SU-DHL-6 (cell line): ENCODE data around the gene LENEP.

ENCODE experiments used
- H2AFZ ChIP-seq: fragments of 200-600 bp; sonication (generic); 2 replicates; pipeline ENCODE4 v1.6.1; 2014; ENCODE audit warnings: low read depth, mild to moderate bottlenecking, moderate library complexity, mixed read lengths, antibody characterized with exemption, low read length; ENCODE audit not compliant: severe bottlenecking
- H3F3A ChIP-seq: fragments of 200-600 bp; shearing (Covaris generic); 2 replicates; pipeline ENCODE4 v1.6.0; 2016; ENCODE audit warnings: antibody characterized with exemption, mild to moderate bottlenecking; ENCODE audit not compliant: insufficient read depth
- H3K27ac ChIP-seq: fragments of 200-600 bp; sonication (generic); 2 replicates; pipeline ENCODE4 v1.5.1; 2016; ENCODE audit warnings: low read depth, mild to moderate bottlenecking, low read length, moderate library complexity, mixed read lengths
- H3K27me3 ChIP-seq: fragments of 200-600 bp; sonication (generic), shearing (Covaris generic); 2 replicates; pipeline ENCODE4 v1.6.0; 2014; ENCODE audit warnings: mild to moderate bottlenecking, low read length
- H3K36me3 ChIP-seq: fragments of 200-600 bp; sonication (generic); 2 replicates; pipeline ENCODE4 v1.6.1; 2014; ENCODE audit warnings: mild to moderate bottlenecking, low read length, mixed read lengths
- H3K4me2 ChIP-seq: fragments of 300-600, 200-600 bp; shearing (Covaris generic), sonication (generic); 2 replicates; pipeline ENCODE4 v1.6.0; 2014; ENCODE audit warnings: low read length, low read depth, mild to moderate bottlenecking; ENCODE audit not compliant: poor library complexity, severe bottlenecking
- H3K4me3 ChIP-seq: fragments of 200-600 bp; sonication (generic); 2 replicates; pipeline ENCODE4 v1.5.1; 2014; ENCODE audit warnings: antibody characterized with exemption, low read length, mild to moderate bottlenecking, mixed read lengths; ENCODE audit not compliant: insufficient read depth, poor library complexity, severe bottlenecking
- H3K79me2 ChIP-seq: fragments of 200-600 bp; sonication (generic); 2 replicates; pipeline ENCODE4 v1.6.1; 2014; ENCODE audit warnings: mild to moderate bottlenecking, low read length, moderate library complexity; ENCODE audit not compliant: insufficient read depth
- H3K9ac ChIP-seq: fragments of 200-600 bp; sonication (generic); 2 replicates; pipeline ENCODE4 v1.7.0; 2014; ENCODE audit warnings: mild to moderate bottlenecking, low read length
- H3K9me2 ChIP-seq: fragments of 200-600 bp; sonication (generic); replicated peaks from 2 replicates; pipeline ENCODE4 v1.6.1; 2014; ENCODE audit warnings: low read length; ENCODE audit not compliant: insufficient read depth
- H3K9me3 ChIP-seq: fragments of 200-600 bp; sonication (generic); 2 replicates; pipeline ENCODE4 v1.6.1; 2014; ENCODE audit warnings: low read length, mixed read lengths; ENCODE audit not compliant: insufficient read depth
- H4K20me1 ChIP-seq: fragments of 200-600 bp; sonication (generic); 2 replicates; pipeline ENCODE4 v1.6.1; 2014; ENCODE audit warnings: low read depth, mild to moderate bottlenecking, antibody characterized with exemption, low read length, moderate library complexity, mixed read lengths
- EZH2phosphoT487 ChIP-seq: fragments of 200-600 bp; sonication (generic), shearing (Covaris generic); conservative IDR thresholded peaks from 2 replicates; pipeline ENCODE4 v1.6.1; 2018; ENCODE audit warnings: mild to moderate bottlenecking, antibody characterized with exemption, low read length, moderate library complexity, mixed read lengths
- TF ChIP-seq, protein P1 (sequence below): fragments of 200-600 bp; sonication (generic); IDR thresholded peaks from one replicate; pipeline ENCODE4 v1.5.1; 2017; ENCODE audit warnings: antibody characterized with exemption, mild to moderate bottlenecking, low read length, moderate library complexity; ENCODE audit not compliant: insufficient read depth, poor library complexity, severe bottlenecking

Gene LENEP

DNA sequence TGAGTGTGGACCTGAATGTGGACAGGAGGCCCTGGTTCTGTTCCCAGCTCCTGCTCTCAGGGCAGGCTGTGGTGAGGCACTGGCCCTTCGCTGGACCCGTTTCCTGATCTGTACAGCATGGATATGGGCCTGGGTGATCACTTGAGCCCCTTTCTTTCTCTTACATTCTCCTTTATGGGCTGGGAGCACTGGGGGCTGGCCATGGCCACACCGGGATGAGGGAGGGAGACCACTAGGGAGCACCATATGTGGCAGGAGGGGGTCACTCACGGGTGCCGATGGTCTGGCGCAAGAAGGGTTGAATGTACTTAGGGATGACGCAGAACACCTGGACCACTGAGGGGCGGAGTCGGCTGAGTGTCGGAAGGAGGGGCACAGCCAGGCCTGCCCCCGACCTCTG, 37.5 kb downstream of the LENEP start:
- Histone ChIP-seq H3K36me3 (no peaks in the 10 kb centered on the region), H3K4me2 (no peak overlapping the region), H3K27me3 (no peaks in the 10 kb centered on the region), H3K79me2 (no peaks in the 10 kb centered on the region), H3K9me2 (no peaks in the 10 kb centered on the region), H2AFZ (no peak overlapping the region), H3K9me3 (no peaks in the 10 kb centered on the region), H4K20me1 (no peaks in the 10 kb centered on the region), H3K9ac (no peak overlapping the region), H3K27ac (no peak overlapping the region), H3F3A (no peaks in the 10 kb centered on the region), H3K4me3 (no peak overlapping the region)
- TF ChIP-seq EZH2phosphoT487 = no peak
- TF ChIP-seq, protein P1, sequence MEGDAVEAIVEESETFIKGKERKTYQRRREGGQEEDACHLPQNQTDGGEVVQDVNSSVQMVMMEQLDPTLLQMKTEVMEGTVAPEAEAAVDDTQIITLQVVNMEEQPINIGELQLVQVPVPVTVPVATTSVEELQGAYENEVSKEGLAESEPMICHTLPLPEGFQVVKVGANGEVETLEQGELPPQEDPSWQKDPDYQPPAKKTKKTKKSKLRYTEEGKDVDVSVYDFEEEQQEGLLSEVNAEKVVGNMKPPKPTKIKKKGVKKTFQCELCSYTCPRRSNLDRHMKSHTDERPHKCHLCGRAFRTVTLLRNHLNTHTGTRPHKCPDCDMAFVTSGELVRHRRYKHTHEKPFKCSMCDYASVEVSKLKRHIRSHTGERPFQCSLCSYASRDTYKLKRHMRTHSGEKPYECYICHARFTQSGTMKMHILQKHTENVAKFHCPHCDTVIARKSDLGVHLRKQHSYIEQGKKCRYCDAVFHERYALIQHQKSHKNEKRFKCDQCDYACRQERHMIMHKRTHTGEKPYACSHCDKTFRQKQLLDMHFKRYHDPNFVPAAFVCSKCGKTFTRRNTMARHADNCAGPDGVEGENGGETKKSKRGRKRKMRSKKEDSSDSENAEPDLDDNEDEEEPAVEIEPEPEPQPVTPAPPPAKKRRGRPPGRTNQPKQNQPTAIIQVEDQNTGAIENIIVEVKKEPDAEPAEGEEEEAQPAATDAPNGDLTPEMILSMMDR = no peak

DNA sequence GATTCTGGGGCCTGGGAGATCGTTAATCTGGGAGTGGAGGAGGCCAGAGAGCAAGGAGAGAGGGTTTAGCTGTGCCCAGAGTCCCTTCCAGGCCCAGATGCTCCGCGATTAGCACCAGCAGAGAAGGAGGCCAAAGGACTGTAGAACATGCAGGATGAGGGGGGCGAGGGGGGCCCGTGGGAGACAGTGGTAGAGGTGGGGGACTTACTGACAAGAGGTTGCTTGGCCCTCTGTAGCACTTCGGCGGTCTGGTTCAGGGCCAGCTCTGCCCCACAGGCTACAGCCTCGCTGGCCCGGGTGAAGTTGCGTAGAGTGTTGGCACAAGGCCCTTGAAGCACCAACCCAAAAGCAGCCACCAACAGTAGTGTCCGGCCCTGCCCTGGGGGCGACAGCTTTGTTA, 39.5 kb downstream of the LENEP start:
- H3K9me2 ChIP-seq = no peaks in the 10 kb centered on the region
- no peak overlapping the region for H3K4me3 ChIP-seq
- no peak overlapping the region for H2AFZ ChIP-seq
- no peak overlapping the region for H3K9ac ChIP-seq
- H4K20me1 ChIP-seq = no peaks in the 10 kb centered on the region
- H3K36me3 ChIP-seq = no peaks in the 10 kb centered on the region
- no peaks in the 10 kb centered on the region for H3K79me2 ChIP-seq
- no peaks in the 10 kb centered on the region for H3F3A ChIP-seq
- H3K4me2 ChIP-seq = no peak overlapping the region
- H3K27me3 ChIP-seq = no peaks in the 10 kb centered on the region
- H3K27ac ChIP-seq = no peak overlapping the region
- H3K9me3 ChIP-seq = no peaks in the 10 kb centered on the region
- TF ChIP-seq, protein P1 = no peak
- no peak for TF ChIP-seq EZH2phosphoT487

DNA sequence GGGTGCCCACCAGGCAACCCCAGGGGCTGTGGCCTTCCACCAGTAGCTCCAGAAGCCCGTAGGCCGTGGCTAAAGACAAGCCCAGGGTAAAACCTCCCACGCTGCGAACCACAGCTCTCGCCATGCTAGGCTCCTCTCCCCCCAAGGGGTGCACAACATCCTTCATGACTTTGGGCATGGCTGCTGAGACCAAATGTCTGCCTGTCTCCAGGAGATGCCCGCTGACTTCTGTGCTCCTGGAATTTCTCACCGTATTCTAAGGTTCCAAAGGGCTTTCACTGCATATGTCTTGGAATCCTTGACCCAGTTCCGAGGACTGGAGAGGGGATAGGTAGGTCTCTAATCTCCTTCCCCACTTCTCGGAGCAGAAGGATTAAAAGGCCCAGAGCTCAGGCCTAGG, 40.1 kb downstream of the LENEP start, which contains the start of the genes DCST1 and DCST2:
DCST1 (plus strand) TSS at position 301 of the 400 bp plus-strand sequence. CDS start 213 bp downstream, outside the sequence.
DCST2 (minus strand) TSS at position 258 of the 400 bp plus-strand sequence; CDS start at position 178, 80 bp downstream.
- Histone ChIP-seq H3K36me3 (no peaks in the 10 kb centered on the region), H4K20me1 (no peaks in the 10 kb centered on the region), H3K9me2 (no peaks in the 10 kb centered on the region), H3K27ac (no peak within 1 kb of the TSS), H3K27me3 (no peaks in the 10 kb centered on the region), H3K79me2 (no peaks in the 10 kb centered on the region), H3K9ac (no peak within 1 kb of the TSS), H2AFZ (no peak within 1 kb of the TSS), H3K4me2 (no peak within 1 kb of the TSS), H3F3A (no peaks in the 10 kb centered on the region), H3K9me3 (no peaks in the 10 kb centered on the region), H3K4me3 (no peak within 1 kb of the TSS)
- no peak for TF ChIP-seq EZH2phosphoT487
- TF ChIP-seq, protein P1 = no peak
